ENCODE measurements around the gene KLF16. TPM values are rescaled to one million over a fixed set of nuclear protein-coding genes. Genes with fewer than 3 reads are reported as not detected.

Gene KLF16
- total and polyA plus RNA-seq, 10 of the 15 experiments (the other 5 are each of a cell fraction or from before 2014, with no cell fraction given), result 0.03 to 41.2 (median 2.6) TPM

DNA sequence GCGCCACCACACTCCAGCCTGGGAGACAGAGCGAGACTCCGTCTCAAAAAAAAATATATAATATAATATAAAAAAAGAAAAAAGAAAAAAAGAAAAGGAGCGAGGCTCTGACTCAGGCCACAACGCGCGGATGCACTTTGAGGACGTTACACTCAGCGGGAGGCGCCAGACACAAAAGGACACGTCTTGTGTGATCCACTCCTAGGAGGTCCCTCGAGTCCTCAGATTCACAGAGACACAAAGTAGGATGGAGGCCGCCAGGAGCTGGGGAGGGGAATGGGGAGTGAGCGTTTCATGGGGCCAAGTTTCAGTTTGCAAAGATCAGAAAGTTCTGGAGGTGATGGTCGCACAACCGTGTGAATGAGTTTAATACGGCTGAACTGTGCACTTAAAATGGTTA lies 30.4 kb upstream of the KLF16 start (continued):
- no peak for TF ChIP-seq SUPT20H (IDR thresholded peaks at IDR 0.05; ENCODE audit: borderline replicate concordance, control insufficient read depth, low read depth, low read length)

DNA sequence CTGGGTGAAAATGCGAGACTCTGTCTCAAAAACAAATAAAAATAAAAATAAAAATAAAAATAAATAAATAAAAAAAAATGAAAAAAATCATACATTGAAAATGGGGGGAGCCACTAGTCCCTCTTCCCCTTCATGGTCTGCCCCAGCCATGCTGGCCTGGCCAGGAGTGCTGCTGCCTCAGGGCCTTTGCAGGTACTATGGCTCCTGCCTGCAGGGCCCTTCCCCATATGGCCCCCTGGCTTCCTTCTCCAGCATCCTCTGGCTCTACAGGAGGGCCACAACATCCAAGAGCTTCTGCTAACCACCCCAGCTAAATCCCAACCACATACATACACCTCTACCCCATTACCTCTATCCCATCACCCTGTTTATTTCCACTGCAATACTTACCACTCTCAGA lies 26.5 kb upstream of the KLF16 start:
- no peak for TF ChIP-seq PAX8 (IDR thresholded peaks at IDR 0.05)
- no peak for TF ChIP-seq PML (IDR thresholded peaks at IDR 0.05; ENCODE audit: low read length)
- no peak for TF ChIP-seq NFIC (IDR thresholded peaks at IDR 0.05; ENCODE audit: low read depth, low read length)
- TF ChIP-seq BCL11A (IDR thresholded peaks at IDR 0.05; ENCODE audit: low read depth, low read length), result no peak
- no peak for TF ChIP-seq NBN (IDR thresholded peaks at IDR 0.05)
- FAIRE-seq (no peak), DNase-seq (ENCODE audit: low read depth, low spot score) (no peak), ATAC-seq (no peak)
- ChIA-PET SMC1A (ENCODE audit: uncharacterized antibody, unreplicated experiment) (no interaction called here), POLR2A (interaction anchor here (1.3 kb wide), 1 partner anchor 13 kb away, joined by 7 read pairs; no protein-coding TSS in a partner anchor), CTCF (interaction anchor here (1.8 kb wide), 1 partner anchor 25 kb away, joined by 4 read pairs; no protein-coding TSS in a partner anchor), RAD21 (ENCODE audit: unreplicated experiment) (no interaction called here)
- H3K9ac ChIP-seq (ENCODE audit: control insufficient read depth, insufficient read depth, low read length), result no peak overlapping the region
- H3K79me2 ChIP-seq (ENCODE audit: control insufficient read depth, insufficient read depth, low read length), result peaks cover 2% of the 10 kb centered on the region
- no peak overlapping the region for H3K4me3 ChIP-seq
- no TSS peak for BruUV-seq (replicated peaks)
- WGBS (ENCODE audit: insufficient coverage, insufficient replicate concordance, low lambda C conversion rate, missing lambda C conversion rate), result 78% methylated on average over 1 of the region's 1 CpG
- no peak overlapping the region for H3K4me2 ChIP-seq (ENCODE audit: control insufficient read depth, insufficient read depth)
- H3K4me1 ChIP-seq (ENCODE audit: control insufficient read depth, insufficient read depth, low read length), result peaks cover under 1% of the 10 kb centered on the region; the same call in 1 of the 2 replicates
- no peaks in the 10 kb centered on the region for H4K20me1 ChIP-seq (ENCODE audit: control insufficient read depth, insufficient read depth)
- no peaks in the 10 kb centered on the region for H3K27me3 ChIP-seq (replicated peaks in 1 of 2; ENCODE audit: control insufficient read depth in 2 of 2, insufficient read depth in 2 of 2, low read length in 1 of 2)
- H2AFZ ChIP-seq (ENCODE audit: control insufficient read depth, low read depth, low read length), result no peak overlapping the region
- in situ Hi-C loops (cut with MboI) (no loop called here), intact Hi-C loops (cut with micrococcal nuclease; ENCODE audit: unreplicated experiment) (no loop called here)
- H3K36me3 ChIP-seq (ENCODE audit: control insufficient read depth in 2 of 2, insufficient read depth in 2 of 2, low read length in 1 of 2), result no peaks in the 10 kb centered on the region
- H3K27ac ChIP-seq (ENCODE audit: control insufficient read depth, insufficient read depth), result no peak overlapping the region
- H3K9me3 ChIP-seq (replicated peaks; ENCODE audit: control insufficient read depth, insufficient read depth, low read length), result no peaks in the 10 kb centered on the region

DNA sequence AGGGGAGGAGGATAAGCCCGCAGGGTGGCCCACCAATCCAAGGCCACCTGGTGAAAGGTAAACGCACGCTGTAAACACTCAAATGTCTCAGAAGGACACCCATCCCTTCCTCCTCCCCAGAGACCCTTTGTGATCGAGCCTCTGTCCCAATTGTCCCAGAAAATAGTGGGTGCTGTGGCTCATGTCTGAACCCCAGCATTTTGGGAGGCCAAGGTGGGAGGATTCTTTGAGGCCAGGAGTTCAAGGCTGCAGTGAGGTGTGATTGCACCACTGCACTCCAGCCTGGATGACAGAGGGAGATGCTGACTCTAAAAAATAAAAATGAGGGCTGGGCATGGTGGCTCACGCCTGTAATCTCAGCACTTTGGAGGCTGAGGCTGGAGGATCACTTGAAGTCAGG lies 25.0 kb upstream of the KLF16 start:
- Histone ChIP-seq H3K9ac (ENCODE audit: control insufficient read depth, insufficient read depth, low read length) (no peak overlapping the region), H3K27me3 (replicated peaks in 1 of 2; ENCODE audit: control insufficient read depth in 2 of 2, insufficient read depth in 2 of 2, low read length in 1 of 2) (no peaks in the 10 kb centered on the region), H3K4me2 (ENCODE audit: control insufficient read depth, insufficient read depth) (no peak overlapping the region), H2AFZ (ENCODE audit: control insufficient read depth, low read depth, low read length) (no peak overlapping the region), H3K9me3 (replicated peaks; ENCODE audit: control insufficient read depth, insufficient read depth, low read length) (no peaks in the 10 kb centered on the region), H3K79me2 (ENCODE audit: control insufficient read depth, insufficient read depth, low read length) (peaks cover 18% of the 10 kb centered on the region), H3K27ac (ENCODE audit: control insufficient read depth, insufficient read depth) (no peak overlapping the region), H3K4me1 (ENCODE audit: control insufficient read depth, insufficient read depth, low read length) (peaks cover 6% of the 10 kb centered on the region), H3K4me3 (no peak overlapping the region), H4K20me1 (ENCODE audit: control insufficient read depth, insufficient read depth) (peaks cover 4% of the 10 kb centered on the region; the same call in 1 of the 2 replicates), H3K36me3 (ENCODE audit: control insufficient read depth in 2 of 2, insufficient read depth in 2 of 2, low read length in 1 of 2) (no peaks in the 10 kb centered on the region)
- WGBS (ENCODE audit: insufficient coverage, insufficient replicate concordance, low lambda C conversion rate, missing lambda C conversion rate), result 46% methylated on average over 5 of the region's 5 CpGs
- FAIRE-seq, result no peak
- ChIA-PET POLR2A (no interaction called here), SMC1A (ENCODE audit: uncharacterized antibody, unreplicated experiment) (no interaction called here), CTCF (interaction anchor here (0.9 to 1.6 kb wide), 2 partner anchors 9 to 55 kb away, joined by 3 to 5 read pairs; no protein-coding TSS in a partner anchor), RAD21 (ENCODE audit: unreplicated experiment) (no interaction called here)
- in situ Hi-C loops (cut with MboI) (no loop called here), intact Hi-C loops (cut with micrococcal nuclease; ENCODE audit: unreplicated experiment) (no loop called here)
- ATAC-seq, result no peak
- no peak for DNase-seq (ENCODE audit: low read depth, low spot score)
- BruUV-seq (replicated peaks), result no TSS peak
- TF ChIP-seq CUX1 (IDR thresholded peaks at IDR 0.05; ENCODE audit: insufficient replicate concordance, low read depth, low read length) (no peak), CHD2 (IDR thresholded peaks at IDR 0.05; ENCODE audit: borderline replicate concordance, low read depth, low read length) (no peak)
